HG03095 (cell line): Measurements from ENCODE around the gene CYGB.
"Not testable (repeated sequence)": the region's sequence is repeated elsewhere in the genome, so short reads cannot be mapped to it uniquely, and the experiment has no call there.

Experiments
- ATAC-seq: cut with Tn5 transposase; IDR thresholded peaks from one replicate; pipeline ENCODE4 v1.9.1; 2021; ENCODE audit warnings: moderate library complexity; ENCODE audit not compliant: unreplicated experiment

CYGB gene

DNA sequence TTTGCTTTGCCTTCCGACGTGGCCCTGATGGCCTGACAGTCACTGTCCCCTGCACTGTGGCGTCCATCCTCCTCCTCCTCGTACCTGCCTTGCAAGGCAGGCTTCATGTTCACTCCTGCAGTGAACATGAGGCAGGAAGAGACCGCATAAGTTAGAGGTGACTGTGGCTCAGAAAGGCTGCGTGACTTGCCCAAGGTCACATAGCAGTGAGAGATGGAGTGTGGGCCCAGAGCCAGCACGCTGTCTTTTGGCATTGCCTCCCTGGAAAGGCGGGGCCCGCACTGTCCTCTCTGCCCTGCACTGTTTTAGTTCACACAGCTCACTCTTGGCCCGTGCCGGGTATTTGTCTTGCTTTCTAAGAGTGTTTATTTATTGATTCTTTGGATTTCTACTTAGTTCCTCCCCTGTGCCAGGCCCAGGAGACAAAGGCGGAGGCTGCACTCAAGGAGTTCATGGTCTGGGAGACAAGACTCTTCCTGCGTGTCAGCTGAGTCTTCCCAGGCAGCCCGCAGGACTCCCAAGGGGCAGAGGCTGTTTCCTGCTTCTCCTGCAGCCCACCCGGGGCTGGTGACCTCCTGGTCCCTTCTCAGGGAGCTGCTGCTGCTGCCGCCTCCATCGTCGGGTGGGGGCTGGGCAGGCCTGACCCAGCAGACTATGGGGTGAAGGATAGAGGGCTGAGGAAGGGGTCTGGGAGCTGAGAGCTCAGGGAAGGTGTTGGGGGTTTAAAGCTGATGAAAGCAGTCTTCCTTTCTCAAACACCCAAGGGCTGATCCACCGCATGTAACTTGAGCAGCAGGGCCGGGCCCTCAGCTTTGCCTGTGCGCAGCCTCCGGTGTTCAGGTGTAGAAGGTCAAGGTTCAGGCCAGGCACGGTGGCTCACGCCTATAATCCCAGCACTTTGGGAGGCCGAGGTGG lies 12.7 kb downstream of the CYGB start:
- no peak for ATAC-seq

DNA sequence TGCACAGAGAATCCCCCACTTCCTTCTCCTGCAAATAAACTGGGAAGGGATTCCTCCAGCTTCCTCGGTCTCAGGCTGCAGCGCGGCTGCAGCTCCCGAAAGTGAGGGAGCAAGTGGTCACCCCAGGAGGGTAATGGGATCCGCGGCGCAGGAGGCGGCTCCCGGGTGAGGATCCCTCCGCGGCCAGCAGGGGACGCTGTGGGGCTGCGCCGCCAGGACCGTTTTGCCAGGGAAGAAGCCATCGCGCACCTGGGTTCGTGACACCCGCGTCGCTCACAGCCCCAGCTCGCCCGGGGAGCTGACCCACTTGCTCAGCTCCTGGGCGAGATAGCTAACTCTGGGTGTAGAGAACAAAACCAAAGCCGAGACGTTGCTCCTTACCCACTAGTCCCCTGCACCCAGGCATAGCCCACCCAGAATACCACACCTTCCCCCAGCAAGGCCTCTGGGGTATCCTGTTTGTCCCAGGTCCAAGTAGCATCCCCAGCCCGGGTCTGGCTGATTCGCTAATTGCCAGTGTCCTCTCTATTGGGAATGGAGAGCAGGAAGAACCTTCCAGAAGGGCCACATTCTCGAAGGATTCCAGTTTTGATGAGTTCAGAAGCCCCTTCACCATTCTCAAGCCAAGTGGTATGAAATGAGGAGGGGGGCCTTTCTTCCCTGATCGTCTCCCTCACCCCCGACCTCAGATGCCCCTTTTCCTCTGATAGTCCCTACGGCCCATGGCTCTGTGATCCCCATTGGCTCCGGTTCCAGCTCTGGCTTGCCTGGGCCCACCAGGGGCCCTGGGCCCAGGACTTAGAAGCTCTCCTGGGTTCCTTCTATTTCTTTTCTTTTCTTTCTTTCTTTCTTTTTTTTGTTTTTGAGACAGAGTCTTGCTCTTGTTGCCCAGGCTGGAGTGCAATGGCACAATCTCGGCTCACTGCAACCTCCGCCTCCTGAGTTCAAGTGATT lies 14.1 kb downstream of the CYGB start:
- no peak for ATAC-seq

DNA sequence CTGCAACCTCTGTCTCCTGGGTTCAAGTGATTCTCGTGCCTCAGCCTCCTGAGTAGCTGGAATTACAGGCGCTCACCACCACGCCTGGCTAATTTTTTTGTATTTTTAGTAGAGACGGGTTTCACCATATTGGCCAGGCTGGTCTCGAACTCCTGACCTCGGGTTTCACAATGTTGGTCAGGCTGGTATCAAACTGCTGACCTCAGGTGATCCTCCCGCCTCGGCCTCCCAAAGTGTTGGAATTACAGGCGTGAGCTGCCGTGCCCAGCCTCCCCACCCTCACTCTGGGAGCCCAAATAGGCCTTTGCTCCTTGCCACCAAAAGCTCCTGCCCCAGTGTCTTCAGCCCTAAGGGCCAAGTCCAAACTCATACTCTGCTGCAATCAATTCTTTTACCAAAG lies 15.8 kb downstream of the CYGB start:
- ATAC-seq, result not testable (repeated sequence)

DNA sequence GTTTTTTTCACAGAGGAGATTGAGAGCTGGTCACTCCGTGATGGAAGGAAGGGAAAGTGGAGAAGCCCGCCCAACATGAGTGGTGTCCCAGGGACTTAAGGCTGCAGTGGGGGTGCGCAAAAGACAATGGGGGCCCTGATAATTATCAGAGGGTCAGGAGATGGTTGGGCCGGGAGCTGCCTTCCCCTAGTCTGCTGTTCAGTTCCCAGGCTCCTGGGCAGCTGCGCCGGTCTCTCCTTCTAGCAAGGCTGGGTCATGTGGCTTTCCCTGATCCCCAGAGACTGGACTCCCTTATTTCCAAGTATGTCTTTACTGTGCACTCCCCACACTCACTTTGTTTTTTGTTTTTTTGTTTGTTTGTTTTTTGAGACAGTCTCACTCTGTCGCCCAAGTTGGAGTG lies 16.2 kb downstream of the CYGB start:
- no peak for ATAC-seq

DNA sequence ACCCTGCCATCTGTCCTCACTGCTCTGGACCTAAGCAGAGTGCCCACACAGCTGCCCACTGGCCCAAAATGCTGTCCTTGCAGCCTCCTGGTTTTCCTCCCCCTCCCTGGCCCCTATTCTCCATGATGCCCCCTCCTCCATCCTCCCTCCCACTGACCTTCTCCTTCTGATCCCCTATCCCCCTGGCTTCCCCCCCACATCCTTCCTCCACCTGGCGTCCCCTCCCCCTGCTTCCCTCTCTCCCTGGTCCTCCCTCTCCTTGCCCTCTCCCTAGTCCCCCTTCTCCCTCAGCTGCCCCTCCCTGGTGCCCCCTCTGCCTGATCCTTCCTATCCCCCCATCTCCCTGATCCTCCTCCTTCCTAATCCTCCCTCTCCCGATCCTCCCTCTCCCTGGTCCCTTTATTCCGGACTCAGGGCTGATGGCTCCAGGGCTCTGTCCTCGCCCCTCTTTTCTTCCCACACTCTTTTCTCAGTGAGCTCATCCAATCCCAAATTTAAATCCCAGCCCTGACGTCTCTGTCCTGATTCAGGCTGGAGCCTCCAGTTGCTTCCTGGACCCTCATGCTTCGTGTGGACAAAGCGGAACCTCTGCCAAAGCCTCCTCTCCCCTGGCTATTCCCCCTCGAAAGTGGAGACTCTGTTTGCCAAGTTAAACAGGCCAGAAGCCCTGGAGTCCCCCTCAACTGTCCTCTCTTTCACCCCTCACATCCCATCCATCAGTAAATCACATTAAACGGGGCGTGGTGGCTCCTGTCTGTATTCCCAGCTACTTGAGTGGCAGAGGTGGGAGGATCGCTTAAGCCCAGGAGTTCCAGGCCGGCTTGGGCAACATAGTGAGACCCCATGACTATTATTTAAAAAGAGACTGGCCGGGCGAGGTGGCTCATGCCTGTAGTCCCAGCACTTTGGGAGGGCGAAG lies 18.2 kb downstream of the CYGB start:
- ATAC-seq, result no peak

GRCh38 chr17:76517638-76518038 lies 19.9 kb downstream of the CYGB start:
- ATAC-seq, result no peak

GRCh38 chr17:76515274-76515949 lies 22.1 kb downstream of the CYGB start:
- peak; percentile 43 for ATAC-seq

GRCh38 chr17:76514355-76514754 lies 23.2 kb downstream of the CYGB start:
- not testable (repeated sequence) for ATAC-seq

DNA sequence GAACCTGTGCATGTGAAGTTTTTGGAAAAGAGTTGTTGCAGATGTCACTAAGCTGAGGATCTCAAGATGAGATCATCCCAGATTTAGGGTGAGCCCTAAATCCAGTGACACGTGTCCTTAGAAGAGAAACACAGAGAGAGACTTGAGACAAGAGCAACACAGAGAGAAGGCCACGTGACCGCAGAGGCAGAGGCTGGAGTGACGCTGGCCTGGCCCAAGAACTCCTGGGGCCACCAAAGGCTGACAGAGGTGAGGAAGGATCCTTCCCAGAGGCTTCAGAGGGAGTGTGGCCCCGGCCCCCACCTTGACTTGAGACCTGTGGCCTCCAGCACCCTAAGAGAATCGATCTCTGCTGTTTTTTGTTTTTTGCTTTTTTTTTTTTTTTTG lies 24.2 kb downstream of the CYGB start:
- no peak for ATAC-seq

DNA sequence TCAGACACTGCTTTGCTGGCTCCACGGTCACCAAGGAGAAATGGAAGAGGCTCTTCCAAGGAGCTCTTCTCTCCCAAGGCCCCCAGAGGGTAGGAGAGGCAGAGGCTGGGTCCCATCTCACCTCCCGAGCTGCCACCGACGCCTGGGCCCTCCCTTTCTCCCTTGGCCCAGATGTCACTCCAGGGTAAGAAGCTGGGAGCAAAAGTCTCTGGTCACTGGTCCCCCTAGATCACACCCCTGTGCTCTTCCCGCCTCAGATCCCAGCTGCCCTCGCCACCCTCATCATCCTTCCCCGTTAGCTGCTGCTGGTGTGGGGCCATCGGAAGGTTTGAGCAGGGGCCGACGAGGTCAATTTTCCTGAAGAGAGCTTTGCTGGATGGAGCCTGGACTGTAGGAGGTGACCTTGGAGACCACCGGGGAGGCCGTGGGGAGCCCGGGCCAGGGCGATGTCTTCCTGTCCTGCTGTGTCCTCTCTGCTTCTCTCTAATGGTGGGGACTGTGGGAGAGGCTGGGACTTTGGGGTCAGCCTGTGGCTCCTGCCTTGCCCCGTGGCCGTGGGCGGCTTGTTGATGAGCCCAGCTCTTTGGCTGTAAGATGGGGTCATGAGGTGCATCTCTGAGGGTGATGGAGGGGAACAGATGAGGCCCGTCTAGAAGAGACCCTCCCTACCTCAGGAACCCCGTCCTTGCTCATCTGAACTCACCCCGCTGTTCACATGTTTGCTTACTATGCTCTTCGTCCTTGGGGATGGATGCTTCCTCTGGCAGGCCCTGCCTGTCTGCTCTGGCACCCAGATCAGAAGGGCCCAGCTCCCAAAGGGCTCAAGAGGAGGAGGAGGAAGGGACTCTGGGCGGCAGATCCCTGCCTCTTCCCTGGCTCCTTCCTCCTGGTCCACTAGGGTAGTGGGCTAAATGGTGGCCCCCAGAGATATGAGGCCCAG lies 24.9 kb downstream of the CYGB start:
- ATAC-seq, result no peak

GRCh38 chr17:76511668-76512365 lies 25.7 kb downstream of the CYGB start:
- no peak for ATAC-seq

- ATAC-seq, result no peak
Measured at GRCh38 chr17:76510831-76511244, 26.7 kb downstream of the CYGB start.

DNA sequence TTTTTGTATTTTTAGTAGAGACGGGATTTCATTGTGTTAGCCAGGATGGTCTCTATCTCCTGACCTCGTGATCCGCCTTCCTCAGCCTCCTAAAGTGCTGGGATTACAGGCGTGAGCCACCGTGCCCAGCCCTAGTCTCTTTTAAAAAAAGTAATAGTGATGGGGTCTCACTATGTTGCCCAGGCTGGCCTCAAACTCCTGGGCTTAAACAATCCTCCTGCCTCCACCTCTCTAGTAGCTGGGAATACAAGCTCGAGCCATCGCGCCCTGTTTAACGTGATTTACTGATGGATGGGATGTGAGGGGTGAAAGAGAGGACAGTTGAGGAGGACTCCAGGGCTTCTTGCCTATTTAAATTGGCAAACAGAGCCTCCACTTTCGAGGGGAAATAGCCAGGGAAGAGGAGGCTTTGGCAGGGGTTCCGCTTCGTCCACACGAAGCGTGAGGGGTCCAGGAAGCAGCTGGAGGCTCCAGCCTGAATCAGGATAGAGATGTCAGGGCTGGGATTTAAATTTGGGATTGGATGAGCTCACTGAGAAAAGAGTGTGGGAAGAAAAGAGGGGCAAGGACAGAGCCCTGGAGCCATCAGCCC lies 28.9 kb downstream of the CYGB start:
- not testable (repeated sequence) for ATAC-seq

DNA sequence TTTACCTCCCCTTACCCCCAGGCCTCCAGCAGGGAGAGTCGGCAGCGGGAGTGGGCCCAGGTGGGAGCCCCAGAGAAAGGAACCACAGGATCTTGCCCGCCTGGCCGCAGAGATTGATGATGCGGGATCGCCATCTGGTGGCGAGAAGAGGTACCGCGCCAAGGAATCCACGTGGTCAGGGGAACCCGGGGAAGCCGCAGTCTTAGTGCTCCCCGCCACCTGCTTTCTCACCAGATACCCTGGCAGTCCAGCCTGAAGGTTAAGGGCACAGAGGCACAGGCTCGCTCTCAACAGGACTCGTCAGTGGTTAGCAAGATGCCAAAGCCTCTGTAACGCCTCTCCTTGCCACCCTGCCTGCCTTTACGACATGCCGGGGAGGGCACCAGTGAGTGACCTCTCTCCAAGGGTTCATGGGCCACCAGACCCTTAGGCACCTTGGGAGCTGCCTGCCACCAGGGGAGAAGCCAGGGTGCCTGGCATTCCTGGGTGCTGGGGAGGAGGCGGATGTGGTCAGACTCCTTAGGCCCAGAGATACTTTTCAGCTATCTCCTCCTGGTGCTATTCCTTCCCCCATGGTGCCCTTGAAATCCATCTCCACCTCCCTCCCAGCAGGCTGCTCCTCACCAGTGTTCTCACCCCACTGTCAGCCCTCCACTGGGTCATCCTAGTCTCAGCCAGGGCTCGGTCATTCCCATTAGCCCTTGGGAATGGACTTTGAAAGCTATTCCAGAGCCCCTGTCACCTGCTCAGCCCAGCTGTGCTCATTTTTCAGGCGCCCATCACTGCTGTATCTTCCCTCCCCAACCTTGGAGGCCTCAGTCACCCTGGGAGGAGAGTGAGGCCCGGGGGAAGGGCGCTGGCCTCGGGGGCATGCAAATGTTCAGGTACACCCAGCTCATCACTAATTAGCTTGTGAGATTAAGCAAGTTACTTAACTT lies 30.8 kb downstream of the CYGB start:
- ATAC-seq, result no peak

GRCh38 chr17:76504117-76504516 lies 33.4 kb downstream of the CYGB start:
- no peak for ATAC-seq

GRCh38 chr17:76502341-76503211 lies 34.9 kb downstream of the CYGB start:
- ATAC-seq, result no peak
